ENCODE measurements around the gene SYTL3. TPM values are rescaled to one million over a fixed set of nuclear protein-coding genes. Genes with fewer than 3 reads are reported as not detected.
A peak's percentile ranks its signal among the peaks of the same experiment; 100 is the strongest.

SYTL3 gene
- total and polyA plus RNA-seq, 9 of the 15 experiments (the other 6 are each of a cell fraction or from before 2014, with no cell fraction given) = 0.04 to 0.46 (median 0.17) TPM; not detected in 1

- in situ Hi-C loops (cut with MboI) (no loop called here), intact Hi-C loops (cut with micrococcal nuclease) (no loop called here)
- H3K4me1 ChIP-seq (replicated peaks in 1 of 2; ENCODE audit: control insufficient read depth in 2 of 2, insufficient read depth in 2 of 2, low read length in 2 of 2) = peaks cover 17 to 21% of the 10 kb centered on the region in 2 experiments
- CTCF ChIA-PET (ENCODE audit: low intra/inter-chr PET ratio) = no interaction called here
- 88% methylated on average over 19 of the region's 19 CpGs for WGBS (ENCODE audit: insufficient coverage, low coverage, missing lambda C conversion rate)
- FAIRE-seq (no peak), DNase-seq (ENCODE audit: extremely low read depth in 1 of 4, low spot score in 3 of 4) (no peak), ATAC-seq (peak; percentile 6; the same call in 1 of the 3 replicates)
- no peaks in the 10 kb centered on the region for H3K9me1 ChIP-seq (ENCODE audit: control insufficient read depth, insufficient read depth, low read length)
- H3K36me3 ChIP-seq (ENCODE audit: control insufficient read depth, insufficient read depth, low read length) = peaks cover 93% of the 10 kb centered on the region
- H2AFZ ChIP-seq (ENCODE audit: low read depth, low read length) = no peak overlapping the region
- no TSS peak for BruUV-seq (replicated peaks)
- peaks cover 12% of the 10 kb centered on the region for H4K20me1 ChIP-seq (replicated peaks; ENCODE audit: control insufficient read depth, insufficient read depth, low read length)
- no peak overlapping the region for H3K4me3 ChIP-seq
- H3K9me3 ChIP-seq (replicated peaks; ENCODE audit: control insufficient read depth, insufficient read depth, low read depth, low read length) = no peaks in the 10 kb centered on the region
- H3K27me3 ChIP-seq (ENCODE audit: control insufficient read depth in 2 of 2, insufficient read depth in 2 of 2, low read length in 2 of 2) = no peaks in the 10 kb centered on the region
- no peak overlapping the region for H3K4me2 ChIP-seq (ENCODE audit: insufficient read depth, low read length)
- peak overlapping the region; percentile 51; the same call in 1 of the 3 replicates for H3K27ac ChIP-seq (ENCODE audit: extremely low read depth, low read depth, low read length)
- POLR2A ChIA-PET = interaction anchor here (0.6 to 1.6 kb wide), 6 partner anchors 8 to 84 kb away, joined by 3 to 7 read pairs (median 4); partner anchors contain the start of gene DYNLT1
- H3K9ac ChIP-seq (ENCODE audit: insufficient read depth in 1 of 2, low read depth in 2 of 2, low read length in 2 of 2) = peak overlapping the region in 1 of 2 experiments; percentile 59; a peak in 2 of 4 replicates
- no peaks in the 10 kb centered on the region for H3K79me2 ChIP-seq (ENCODE audit: control insufficient read depth, insufficient read depth, low read length)
- no peak for TF ChIP-seq YY1 (IDR thresholded peaks at IDR 0.05; ENCODE audit: borderline replicate concordance in 1 of 3, control insufficient read depth in 1 of 3, extremely low read depth in 1 of 3, insufficient read depth in 3 of 3, insufficient read length in 1 of 3, insufficient replicate concordance in 2 of 3, low read depth in 1 of 3, low read length in 2 of 3)
- TF ChIP-seq PRDM10 (IDR thresholded peaks at IDR 0.05; ENCODE audit: partially characterized antibody) = no peak
- no peak for TF ChIP-seq HNRNPLL (IDR thresholded peaks at IDR 0.05; ENCODE audit: low read depth, low read length, poor library complexity, severe bottlenecking)
- no peak for TF ChIP-seq PHF20 (IDR thresholded peaks at IDR 0.05; ENCODE audit: partially characterized antibody)
- TF ChIP-seq SNAPC5 (CRISPR knock-in tag; IDR thresholded peaks at IDR 0.05) = no peak
- 0 out of 2 replicates have a peak, but pooled peaks have one; percentile 34 for TF ChIP-seq ZNF263 (CRISPR knock-in tag; IDR thresholded peaks at IDR 0.05; ENCODE audit: borderline replicate concordance)
- 0 out of 4 replicates have a peak, but pooled peaks of 1 of the 2 experiments have one; percentile 23 for TF ChIP-seq FOXA3 (CRISPR knock-in tag; conservative IDR thresholded peaks at IDR 0.05 in 1 of 2, IDR thresholded peaks at IDR 0.05 in 1 of 2)
- no peak for TF ChIP-seq POLR3A (IDR thresholded peaks at IDR 0.05; ENCODE audit: borderline replicate concordance, extremely low read depth, insufficient read depth, insufficient read length)
- TF ChIP-seq, protein P1, sequence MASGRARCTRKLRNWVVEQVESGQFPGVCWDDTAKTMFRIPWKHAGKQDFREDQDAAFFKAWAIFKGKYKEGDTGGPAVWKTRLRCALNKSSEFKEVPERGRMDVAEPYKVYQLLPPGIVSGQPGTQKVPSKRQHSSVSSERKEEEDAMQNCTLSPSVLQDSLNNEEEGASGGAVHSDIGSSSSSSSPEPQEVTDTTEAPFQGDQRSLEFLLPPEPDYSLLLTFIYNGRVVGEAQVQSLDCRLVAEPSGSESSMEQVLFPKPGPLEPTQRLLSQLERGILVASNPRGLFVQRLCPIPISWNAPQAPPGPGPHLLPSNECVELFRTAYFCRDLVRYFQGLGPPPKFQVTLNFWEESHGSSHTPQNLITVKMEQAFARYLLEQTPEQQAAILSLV (tag; IDR thresholded peaks at IDR 0.05) = no peak
- no peak for TF ChIP-seq ZNF655 (CRISPR knock-in tag; IDR thresholded peaks at IDR 0.05)
- no peak for TF ChIP-seq HDAC2 (IDR thresholded peaks at IDR 0.05)
- TF ChIP-seq SMAD4 (CRISPR knock-in tag; conservative IDR thresholded peaks at IDR 0.05) = no peak
- TF ChIP-seq HDGF (IDR thresholded peaks at IDR 0.05) = no peak
- no peak for TF ChIP-seq ELF2 (CRISPR knock-in tag; IDR thresholded peaks at IDR 0.05)
Observed at GRCh38 chr6:158630938-158631616, 18.8 kb upstream of the SYTL3 start.

Measured in K562 (cell line).